ENCODE measurements around the gene NUAK2. TPM values are rescaled to one million over a fixed set of nuclear protein-coding genes. Genes with fewer than 3 reads are reported as not detected.

Gene NUAK2
- total RNA-seq, 6 donors from 2014 or later: 8.5 to 14.7 (median 10.3) TPM

- TF ChIP-seq POLR2AphosphoS5 (IDR thresholded peaks at IDR 0.05) (no peak), EP300 (IDR thresholded peaks at IDR 0.05) (no peak), POLR2A (IDR thresholded peaks at IDR 0.05) (no peak)
- TF ChIP-seq, protein P1, sequence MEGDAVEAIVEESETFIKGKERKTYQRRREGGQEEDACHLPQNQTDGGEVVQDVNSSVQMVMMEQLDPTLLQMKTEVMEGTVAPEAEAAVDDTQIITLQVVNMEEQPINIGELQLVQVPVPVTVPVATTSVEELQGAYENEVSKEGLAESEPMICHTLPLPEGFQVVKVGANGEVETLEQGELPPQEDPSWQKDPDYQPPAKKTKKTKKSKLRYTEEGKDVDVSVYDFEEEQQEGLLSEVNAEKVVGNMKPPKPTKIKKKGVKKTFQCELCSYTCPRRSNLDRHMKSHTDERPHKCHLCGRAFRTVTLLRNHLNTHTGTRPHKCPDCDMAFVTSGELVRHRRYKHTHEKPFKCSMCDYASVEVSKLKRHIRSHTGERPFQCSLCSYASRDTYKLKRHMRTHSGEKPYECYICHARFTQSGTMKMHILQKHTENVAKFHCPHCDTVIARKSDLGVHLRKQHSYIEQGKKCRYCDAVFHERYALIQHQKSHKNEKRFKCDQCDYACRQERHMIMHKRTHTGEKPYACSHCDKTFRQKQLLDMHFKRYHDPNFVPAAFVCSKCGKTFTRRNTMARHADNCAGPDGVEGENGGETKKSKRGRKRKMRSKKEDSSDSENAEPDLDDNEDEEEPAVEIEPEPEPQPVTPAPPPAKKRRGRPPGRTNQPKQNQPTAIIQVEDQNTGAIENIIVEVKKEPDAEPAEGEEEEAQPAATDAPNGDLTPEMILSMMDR (IDR thresholded peaks at IDR 0.05): no peak
- WGBS, 2 donors: 65 to 79% methylated on average over 5 to 8 of the region's 8 CpGs
Observed at GRCh38 chr1:205274041-205274691, 47.4 kb downstream of the NUAK2 start.

DNA sequence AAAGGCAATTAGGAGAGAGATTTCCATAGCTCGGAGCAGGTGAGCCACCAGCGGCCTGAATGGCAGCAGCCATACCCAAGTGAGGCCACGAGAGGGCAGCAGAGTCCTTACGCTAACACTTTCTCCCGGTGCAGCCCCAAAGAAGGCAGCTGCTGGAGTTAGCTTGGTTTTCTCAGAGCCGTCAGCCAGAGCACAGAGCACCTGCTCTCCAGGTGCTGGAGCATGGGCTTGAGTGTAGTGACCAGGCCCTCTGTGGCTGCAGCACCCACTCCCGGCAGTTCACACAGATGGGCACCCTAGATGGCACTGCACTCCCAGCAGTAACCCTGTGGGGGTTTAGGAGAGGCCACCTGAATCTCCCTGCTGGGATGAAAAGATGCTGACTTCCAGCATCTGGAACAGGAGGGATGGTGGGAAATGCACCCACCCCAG lies 48.0 kb downstream of the NUAK2 start:
- no peaks in the 10 kb centered on the region for H3K9me3 ChIP-seq
- 2% methylated on average over 6 of the region's 7 CpGs; no CpG with 5 or more reads in 1 of the 2 donors for WGBS, 2 donors
- H3K36me3 ChIP-seq: peaks cover 0 to 14% (median 0%) of the 10 kb centered on the region in 4 donors
- TF ChIP-seq, protein P1 (IDR thresholded peaks at IDR 0.05): peak; percentile 97 to 99 (median 98)
- no peak for TF ChIP-seq POLR2AphosphoS5 (IDR thresholded peaks at IDR 0.05)
- H3K4me1 ChIP-seq: peaks cover 26 to 39% (median 35%) of the 10 kb centered on the region in 4 donors
- no peaks in the 10 kb centered on the region for H3K27me3 ChIP-seq
- no peak overlapping the region for H3K27ac ChIP-seq
- ATAC-seq (ENCODE audit: low FRiP score in 2 of 2) (peak; percentile 83 to 89), DNase-seq (peak in 1 of 2 donors; percentile 91)
- H3K4me3 ChIP-seq: no peak overlapping the region

More at GRCh38 chr1:205274041-205274691, 47.4 kb downstream of the NUAK2 start:
- Histone ChIP-seq H3K9me3 (no peaks in the 10 kb centered on the region), H3K27me3 (no peaks in the 10 kb centered on the region), H3K27ac (no peak overlapping the region), H3K4me1 (peaks cover 26 to 39% (median 35%) of the 10 kb centered on the region in 4 donors), H3K4me3 (no peak overlapping the region), H3K36me3 (peaks cover 0 to 14% (median 0%) of the 10 kb centered on the region in 4 donors)
- ATAC-seq (ENCODE audit: low FRiP score in 2 of 2): no peak
- DNase-seq: no peak

DNA sequence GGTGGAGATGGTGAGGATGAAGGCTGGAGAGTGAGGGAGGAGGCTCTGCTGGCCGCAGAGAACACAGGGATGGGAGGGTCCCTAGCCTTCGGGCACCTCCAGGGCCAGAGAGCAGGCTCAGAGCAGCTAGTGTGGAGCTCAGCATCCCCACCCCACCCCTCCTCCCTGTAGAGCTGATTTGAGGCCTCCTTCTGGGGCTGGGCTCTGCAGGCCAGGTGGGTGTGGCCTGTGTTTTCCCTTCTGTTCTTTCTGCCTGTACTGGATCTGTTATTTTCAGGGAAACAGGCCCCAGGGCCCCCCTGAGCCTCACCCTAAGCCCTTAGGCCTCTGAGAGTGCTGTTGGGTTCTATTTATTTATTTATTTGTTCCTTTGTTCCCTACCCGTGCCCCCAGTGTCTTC lies 49.0 kb downstream of the NUAK2 start:
- Histone ChIP-seq H3K4me3 (no peak overlapping the region), H3K36me3 (peaks cover 0 to 14% (median 0%) of the 10 kb centered on the region in 4 donors), H3K9me3 (no peaks in the 10 kb centered on the region), H3K4me1 (peaks cover 30 to 47% (median 37%) of the 10 kb centered on the region in 4 donors), H3K27me3 (no peaks in the 10 kb centered on the region), H3K27ac (no peak overlapping the region)
- DNase-seq (no peak), ATAC-seq (ENCODE audit: low FRiP score in 2 of 2) (no peak)
- TF ChIP-seq POLR2AphosphoS5 (IDR thresholded peaks at IDR 0.05) (no peak), POLR2A (IDR thresholded peaks at IDR 0.05) (no peak), EP300 (IDR thresholded peaks at IDR 0.05) (no peak)
- TF ChIP-seq, protein P1 (IDR thresholded peaks at IDR 0.05): no peak
- WGBS, 2 donors: 77 to 87% methylated on average over 3 of the region's 3 CpGs

DNA sequence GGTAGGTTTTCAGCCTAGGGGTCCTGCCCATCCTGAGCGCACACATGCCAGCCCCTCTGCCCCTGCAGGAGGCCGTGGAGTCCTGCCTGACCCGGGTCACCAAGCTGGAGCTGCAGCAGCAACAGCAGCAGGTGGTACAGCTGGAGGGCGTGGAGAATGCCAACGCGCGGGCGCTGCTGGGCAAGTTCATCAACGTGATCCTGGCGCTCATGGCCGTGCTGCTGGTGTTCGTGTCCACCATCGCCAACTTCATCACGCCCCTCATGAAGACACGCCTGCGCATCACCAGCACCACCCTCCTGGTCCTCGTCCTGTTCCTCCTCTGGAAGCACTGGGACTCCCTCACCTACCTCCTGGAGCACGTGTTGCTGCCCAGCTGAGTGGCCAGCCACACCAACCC lies 49.8 kb downstream of the NUAK2 start:
- H3K27ac ChIP-seq: no peak overlapping the region
- whole genome bisulfite sequencing, 2 donors: 92 to 97% methylated on average over 14 to 18 of the region's 18 CpGs
- TF ChIP-seq POLR2AphosphoS5 (IDR thresholded peaks at IDR 0.05): no peak
- TF ChIP-seq POLR2A (IDR thresholded peaks at IDR 0.05): no peak
- TF ChIP-seq, protein P1 (IDR thresholded peaks at IDR 0.05): no peak
- no peak for TF ChIP-seq EP300 (IDR thresholded peaks at IDR 0.05)
- no peak for ATAC-seq (ENCODE audit: low FRiP score in 2 of 2)
- H3K9me3 ChIP-seq: no peaks in the 10 kb centered on the region
- H3K4me3 ChIP-seq: no peak overlapping the region
- peaks cover 0 to 14% (median 0%) of the 10 kb centered on the region in 4 donors for H3K36me3 ChIP-seq
- DNase-seq: peak in 1 of 2 donors; percentile 83
- H3K27me3 ChIP-seq: no peaks in the 10 kb centered on the region
- peaks cover 30 to 49% (median 43%) of the 10 kb centered on the region in 4 donors for H3K4me1 ChIP-seq

All from upper lobe of left lung (tissue), 6 donors.